SKM-1 treated with dmso at 0.1 percent for 144 hours (cell line): ENCODE results near the gene SYNC.
"Not testable (repeated sequence)": the region's sequence is repeated elsewhere in the genome, so short reads cannot be mapped to it uniquely, and the experiment has no call there.

Experiments
- DNase-seq: peaks from one replicate; lab custom pipeline; 2025; ENCODE audit not compliant: unreplicated experiment; lab: John Stamatoyannopoulos, UW

The SYNC gene

GRCh38 chr1:32647308-32648134 is 55.0 kb downstream of the SYNC start:
- DNase-seq: no peak

GRCh38 chr1:32644426-32644825 is 58.1 kb downstream of the SYNC start:
- no peak for DNase-seq

DNA sequence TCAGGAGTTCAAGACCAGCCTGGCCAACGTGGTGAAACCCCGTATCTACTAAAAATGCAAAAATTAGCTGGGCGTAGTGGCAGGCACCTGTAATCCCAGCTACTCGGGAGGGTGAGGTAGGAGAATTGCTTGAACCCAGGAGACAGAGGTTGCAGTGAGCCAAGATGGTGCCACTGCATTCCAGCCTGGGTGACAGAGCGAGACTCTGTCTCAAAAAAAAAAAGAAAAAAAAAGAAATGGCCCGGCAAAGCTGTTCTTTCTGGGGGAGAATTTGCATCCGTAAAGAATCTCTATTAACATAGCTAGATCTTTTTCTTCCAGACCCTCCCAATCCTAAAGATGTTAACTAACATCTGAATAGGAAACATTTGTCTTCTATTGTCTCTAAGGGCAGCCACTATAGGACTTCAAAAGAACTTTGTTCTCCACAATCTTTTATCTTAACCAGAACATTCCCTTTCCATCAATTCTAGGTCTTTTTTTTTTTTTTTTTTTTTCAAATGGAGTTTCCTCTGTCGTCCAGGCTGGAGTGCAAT is 60.2 kb downstream of the SYNC start:
- DNase-seq: not testable (repeated sequence)

GRCh38 chr1:32639489-32640075 is 63.0 kb downstream of the SYNC start:
- no peak for DNase-seq

GRCh38 chr1:32636914-32637645 is 65.5 kb downstream of the SYNC start:
- DNase-seq: no peak

GRCh38 chr1:32635508-32636277 is 66.9 kb downstream of the SYNC start:
- DNase-seq: no peak

DNA sequence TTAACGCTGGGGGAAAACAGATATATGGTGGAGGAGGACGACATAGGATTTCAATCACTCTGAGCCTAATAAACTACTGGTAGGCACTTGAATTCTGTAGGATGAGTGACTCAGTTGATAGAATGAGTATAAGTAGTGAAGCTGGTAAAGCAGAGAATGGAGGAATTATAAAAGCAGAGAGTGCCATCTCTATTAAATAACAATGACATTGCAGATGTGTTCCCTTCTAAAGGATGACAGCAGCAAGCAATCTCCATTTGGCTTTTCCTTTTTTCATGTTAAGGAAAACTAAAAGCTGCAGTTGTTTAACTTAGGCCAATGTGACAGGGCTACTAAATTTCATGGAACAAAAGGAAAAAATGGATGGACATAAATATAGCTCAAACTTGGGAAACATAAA is 69.7 kb downstream of the SYNC start:
- no peak for DNase-seq

DNA sequence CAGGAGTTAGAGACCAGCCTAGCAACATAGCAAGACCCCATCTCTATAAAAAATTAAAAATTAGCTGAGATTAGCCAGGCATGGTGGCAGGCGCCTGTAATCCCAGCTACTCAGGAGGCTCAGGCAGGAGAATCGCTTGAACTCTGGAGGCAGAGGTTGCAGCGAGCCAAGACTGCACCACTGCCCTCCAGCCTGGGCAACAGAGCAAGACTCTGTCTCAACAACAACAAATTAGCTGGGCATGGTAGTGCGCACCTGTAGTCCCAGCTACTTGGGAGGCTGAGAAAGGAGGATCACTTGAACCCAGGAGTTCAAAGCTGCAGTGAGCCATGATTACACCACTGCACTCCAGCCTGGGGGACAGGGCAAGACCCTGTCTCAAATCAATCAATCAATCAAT is 72.4 kb downstream of the SYNC start:
- not testable (repeated sequence) for DNase-seq
